Heart left ventricle (tissue), 16 donors: ENCODE measurements around the gene ZNF154. TPM values are rescaled to one million over a fixed set of nuclear protein-coding genes. Genes with fewer than 3 reads are reported as not detected.

Experiments used
- ATAC-seq, 4 donors: fragments of 200-7000 bp; cut with Tn5 transposase; one replicate each; pipeline ENCODE4 v1.9.1; 2020 to 2022; ENCODE audit warnings: moderate library complexity in 4 of 4, mild to moderate bottlenecking in 3 of 4, moderate number of reproducible peaks in 1 of 4
- DNase-seq, 5 donors: peaks; one replicate each; pipeline ENCODE4 v3.0.0-alpha.2; 2020
- H3K27ac ChIP-seq, 12 donors: fragments of 200-600 bp; sonication (generic) in 4 of 12; one replicate each; pipeline versions ENCODE4 v1.5.0 to v1.8.0; 2016 to 2022; ENCODE audit warnings: mild to moderate bottlenecking in 2 of 12
- H3K27me3 ChIP-seq, 9 donors: fragments of 200-600 bp; sonication (generic) in 2 of 9; one replicate each; pipeline versions ENCODE4 v1.5.1 to v1.8.0; 2016 to 2022; ENCODE audit warnings: mild to moderate bottlenecking in 3 of 9
- H3K36me3 ChIP-seq, 9 donors: fragments of 200-600 bp; sonication (generic) in 2 of 9; one replicate each; pipeline versions ENCODE4 v1.5.0 to v1.8.0; 2018 to 2022; ENCODE audit warnings: mild to moderate bottlenecking in 2 of 9
- H3K4me1 ChIP-seq, 12 donors: fragments of 200-600 bp; sonication (generic) in 4 of 12; one replicate each; pipeline versions ENCODE4 v1.5.0 to v1.8.0; 2016 to 2022; ENCODE audit warnings: mild to moderate bottlenecking in 3 of 12
- H3K4me3 ChIP-seq, 12 donors: fragments of 200-600 bp; sonication (generic) in 4 of 12; one replicate each; pipeline versions ENCODE4 v1.5.0 to v1.8.0; 2017 to 2022; ENCODE audit warnings: mild to moderate bottlenecking in 9 of 12, moderate library complexity in 4 of 12
- H3K9me3 ChIP-seq, 12 donors: fragments of 200-600 bp; sonication (generic) in 4 of 12; one replicate each; pipeline versions ENCODE4 v1.5.0 to v1.8.0; 2016 to 2022; ENCODE audit warnings: mild to moderate bottlenecking in 1 of 12
- POLR2A ChIP-seq, 2 donors: fragments of 450-650 bp; IDR thresholded peaks; one replicate each; pipeline ENCODE4 v1.6.1; 2017; ENCODE audit warnings: antibody characterized with exemption in 2 of 2, mild to moderate bottlenecking in 2 of 2, moderate library complexity in 2 of 2
- WGBS, 4 donors: extraction: QIAGEN DNeasy Blood & Tissue Kit in 2 of 4; methylation state at CpG; one replicate each; pipeline versions ENCODE4 v1.1.5 to v1.1.7; 2013 to 2018; 5-methylcytosine and 5-hydroxymethylcytosine counted together
- intact Hi-C, 10 donors: fragments of 100-400 bp; cut with DNase I; formaldehyde crosslinking; loops; one replicate each; pipeline versions ENCODE4 v1.11.1 to v1.14.2; 2022
- long read RNA-seq, 3 donors: library from polyadenylated mRNA; unstranded; transcript quantifications; one replicate each; pipeline ENCODE4 v2.0.0, GENCODE V29; 2020 to 2021
- polyA plus RNA-seq, 2 donors: library from polyadenylated mRNA; stranded (reverse); fragments of 200-250 nt; gene quantifications; one replicate each; pipeline ENCODE4 v1.2.3, GENCODE V29; 2013
- total RNA-seq, 9 donors: library from RNA; depleted of rRNA in 2 of 9; stranded (reverse); fragments of >200 nt in 2 of 9; fragmentation: NEBNext Ultra II Directional in 3 of 9; extraction: Animal tissue kit (Norgen Biotek cat#: 25700) in 3 of 9; gene quantifications; one replicate each; pipeline versions ENCODE4 v1.1.0 to v1.2.4, GENCODE V29; 2016 to 2023
- TF ChIP-seq, protein P1 (sequence below), 12 donors: fragments of 200-600 bp; sonication (generic) in 4 of 12; IDR thresholded peaks; one replicate each; pipeline versions ENCODE4 v1.5.0 to v1.8.0; 2018 to 2022; ENCODE audit warnings: antibody characterized with exemption in 12 of 12, mild to moderate bottlenecking in 5 of 12
- donor health status: ischemic (EF 13 %, LVEDD 7.1; RV severe dilation, severe dysfunction).
- donor health status: healthy with polysubstance abuse.
- donor health status: DM: no; HTN: yes; CAD: no.
- donor health status: DM: no; HTN: no; CAD: no.
- donor health status: ischemic (EF 25% LVEDD 6.9; RV normal size, moderate dysfunction).
- donor health status: ischemic (EF 25% LVEDD 5.7; RV mildly dilated, moderate dysfunction).
- donor health status: healthy.
- donor health status: DM: yes; HTN: yes; CAD: no.
- donor health status: ischemic (EF 35%, LVEDD 5.7; RV mildly dilated, moderate dysfunction).
- donor health status: nonischemic (EF 11% LVEDD 7.7; RV severe dilation, severe dysfunction).
- donor health status: DM: yes; HTN: yes; CAD: no.
- donor health status: PGD.
- donor health status: ischemic (EF 29% LVEDD 5.4; RV normal size, mild dysfunction).
- donor health status: nonischemic (EF 23%, LVEDD 6.1; RV moderate dilation, normal function).

Gene ZNF154
- total RNA-seq: 1 to 10 TPM; 1.4 to 5.3 (median 4.0) TPM
- 1 to 10 TPM; 1.4 to 4.3 TPM for polyA plus RNA-seq
- long read RNA-seq, donor 1, partial matches to known transcripts: 0 of 2 reads
- long read RNA-seq, donor 1, other reads (novel, unspliced or antisense): 2 of 2 reads
- long read RNA-seq, donor 2, full-length matches to known transcripts: 5 of 12 reads
- long read RNA-seq, donor 2, partial matches to known transcripts: 1 of 12 reads
- long read RNA-seq, donor 2, other reads (novel, unspliced or antisense): 6 of 12 reads
- long read RNA-seq, donor 3, full-length matches to known transcripts: 2 of 2 reads
- long read RNA-seq, donor 3, partial matches to known transcripts: 0 of 2 reads
- long read RNA-seq, donor 3, other reads (novel, unspliced or antisense): 0 of 2 reads

DNA sequence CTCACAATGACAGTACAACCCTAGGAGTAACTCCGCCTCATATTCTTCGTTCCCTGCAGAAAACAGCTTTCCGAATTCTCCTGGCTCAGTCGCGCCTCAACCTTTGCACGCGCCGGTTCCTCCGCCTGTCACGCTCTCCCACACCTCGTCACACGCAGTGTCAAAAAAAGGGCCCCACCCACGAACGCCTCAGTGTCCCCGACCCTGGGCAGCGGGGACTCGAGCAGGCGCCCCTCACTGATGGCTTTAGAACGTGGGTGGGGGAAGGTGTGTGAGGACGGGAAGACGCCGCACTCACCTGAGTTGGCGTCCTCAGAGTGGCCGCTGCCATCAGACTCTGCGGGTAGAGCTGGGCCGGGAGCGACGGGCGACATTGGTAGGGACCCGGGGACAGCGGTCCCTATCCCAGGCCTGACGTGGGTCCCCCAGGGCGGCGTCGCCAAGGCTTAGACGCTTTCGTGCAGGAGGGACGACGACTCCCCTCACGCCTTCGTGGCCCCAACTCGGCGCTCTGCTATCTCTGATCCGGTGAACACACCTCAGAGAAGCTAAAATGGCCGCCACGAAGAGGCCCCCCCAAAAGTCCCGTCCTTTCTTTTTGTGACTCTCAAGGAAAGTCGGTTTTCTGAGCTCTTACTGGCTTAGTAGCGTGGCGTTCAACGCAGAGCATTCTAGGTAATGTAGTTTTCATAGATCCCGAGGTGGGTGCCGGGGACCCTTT lies at the start of gene ZNF154:
ZNF154 (minus strand) TSS at position 564 of the 721 bp plus-strand sequence; CDS start at position 331, 233 bp downstream.
- H3K27ac ChIP-seq: peak within 1 kb of the TSS; percentile 77 to 93 (median 84)

DNA sequence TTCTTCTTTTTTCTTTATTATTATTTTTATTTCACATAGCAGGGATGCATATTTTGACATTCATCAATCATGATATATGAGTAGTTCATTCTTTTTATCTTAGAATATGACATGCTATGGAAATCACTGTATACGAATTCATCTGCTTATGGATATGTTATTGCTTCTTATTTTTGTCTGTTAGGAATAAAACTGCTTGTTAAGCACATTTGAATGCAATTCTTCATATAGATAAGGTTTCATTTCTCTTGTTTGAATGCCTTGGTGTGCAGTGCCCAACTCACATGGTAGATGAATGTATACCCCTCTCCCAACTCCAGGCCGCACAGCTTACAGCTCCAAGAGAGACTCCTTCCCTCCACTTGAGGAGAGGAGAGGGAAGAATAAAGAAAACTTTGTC lies 48.9 kb upstream of the ZNF154 start:
- Histone ChIP-seq H3K27me3 (no peaks in the 10 kb centered on the region), H3K9me3 (peaks cover 0 to 82% (median 31%) of the 10 kb centered on the region in 12 donors), H3K27ac (no peak overlapping the region), H3K4me3 (no peak overlapping the region), H3K36me3 (peaks cover 0 to 98% (median 85%) of the 10 kb centered on the region in 9 donors), H3K4me1 (no peaks in the 10 kb centered on the region)
- no peak for DNase-seq
- intact Hi-C loops: no loop called here
- WGBS, 4 donors: 95 to 99% (median 98%) methylated on average over 2 of the region's 2 CpGs
- no peak for TF ChIP-seq POLR2A (IDR thresholded peaks at IDR 0.05)
- TF ChIP-seq, protein P1, sequence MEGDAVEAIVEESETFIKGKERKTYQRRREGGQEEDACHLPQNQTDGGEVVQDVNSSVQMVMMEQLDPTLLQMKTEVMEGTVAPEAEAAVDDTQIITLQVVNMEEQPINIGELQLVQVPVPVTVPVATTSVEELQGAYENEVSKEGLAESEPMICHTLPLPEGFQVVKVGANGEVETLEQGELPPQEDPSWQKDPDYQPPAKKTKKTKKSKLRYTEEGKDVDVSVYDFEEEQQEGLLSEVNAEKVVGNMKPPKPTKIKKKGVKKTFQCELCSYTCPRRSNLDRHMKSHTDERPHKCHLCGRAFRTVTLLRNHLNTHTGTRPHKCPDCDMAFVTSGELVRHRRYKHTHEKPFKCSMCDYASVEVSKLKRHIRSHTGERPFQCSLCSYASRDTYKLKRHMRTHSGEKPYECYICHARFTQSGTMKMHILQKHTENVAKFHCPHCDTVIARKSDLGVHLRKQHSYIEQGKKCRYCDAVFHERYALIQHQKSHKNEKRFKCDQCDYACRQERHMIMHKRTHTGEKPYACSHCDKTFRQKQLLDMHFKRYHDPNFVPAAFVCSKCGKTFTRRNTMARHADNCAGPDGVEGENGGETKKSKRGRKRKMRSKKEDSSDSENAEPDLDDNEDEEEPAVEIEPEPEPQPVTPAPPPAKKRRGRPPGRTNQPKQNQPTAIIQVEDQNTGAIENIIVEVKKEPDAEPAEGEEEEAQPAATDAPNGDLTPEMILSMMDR (IDR thresholded peaks at IDR 0.05): no peak
- ATAC-seq: no peak

More for the DNA sequence above, at the start of gene ZNF154:
- peaks cover 0 to 31% (median 5%) of the 10 kb centered on the region in 9 donors for H3K36me3 ChIP-seq
- TF ChIP-seq, protein P1 (IDR thresholded peaks at IDR 0.05): no peak
- TF ChIP-seq POLR2A (IDR thresholded peaks at IDR 0.05): no peak
- H3K4me1 ChIP-seq: peaks cover 0 to 39% (median 14%) of the 10 kb centered on the region in 12 donors
- H3K9me3 ChIP-seq: peaks cover 0 to 88% (median 1%) of the 10 kb centered on the region in 12 donors
- no peaks in the 10 kb centered on the region for H3K27me3 ChIP-seq
- intact Hi-C loops: no loop called here
- ATAC-seq (peak; percentile 40 to 90 (median 78)), DNase-seq (peak in 4 of 5 donors; percentile 45 to 61 (median 56))
- peak within 1 kb of the TSS; percentile 43 to 91 (median 67) for H3K4me3 ChIP-seq
- WGBS, 4 donors: 1 to 2% (median 2%) methylated on average over 34 to 53 of the region's 53 CpGs

DNA sequence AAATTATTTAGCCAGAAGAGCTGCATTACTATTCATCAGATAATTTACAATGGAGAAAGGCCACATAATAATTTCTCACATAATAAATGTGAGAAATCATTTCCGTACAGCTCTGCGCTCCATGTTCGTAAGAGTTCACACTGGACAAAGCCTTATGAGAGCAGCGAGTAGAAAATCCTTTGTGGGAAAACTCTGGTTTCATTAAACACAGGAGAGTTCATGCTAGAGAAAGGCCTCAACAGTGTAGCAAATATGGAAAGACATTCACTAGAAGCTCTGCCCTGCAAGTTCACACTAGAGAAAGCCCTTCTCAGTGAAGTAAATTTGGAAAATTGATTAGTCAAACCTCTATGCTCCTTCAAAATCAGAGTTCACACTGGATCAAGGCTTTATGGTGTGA lies 46.0 kb upstream of the ZNF154 start:
- WGBS, 4 donors: 83 to 95% (median 87%) methylated on average over 4 of the region's 4 CpGs
- intact Hi-C loops: no loop called here
- ATAC-seq (no peak), DNase-seq (no peak)
- Histone ChIP-seq H3K4me3 (no peak overlapping the region), H3K27ac (no peak overlapping the region), H3K9me3 (peaks cover 0 to 91% (median 44%) of the 10 kb centered on the region in 12 donors), H3K4me1 (peaks cover 0 to 3% (median 0%) of the 10 kb centered on the region in 12 donors), H3K27me3 (no peaks in the 10 kb centered on the region), H3K36me3 (peaks cover 4 to 100% (median 92%) of the 10 kb centered on the region in 9 donors)
- TF ChIP-seq POLR2A (IDR thresholded peaks at IDR 0.05): no peak
- TF ChIP-seq, protein P1 (IDR thresholded peaks at IDR 0.05): no peak
